ENCODE results near the gene TXLNG.

The TXLNG gene

GRCh38 chrX:16785247-16786138, 773 bp upstream of the TXLNG start:
- no peak for DNase-seq (ENCODE audit: low spot score)

- no peak for DNase-seq (ENCODE audit: low spot score)
These were observed 797 bp downstream of the TXLNG start for GRCh38 chrX:16786791-16787735.

DNA sequence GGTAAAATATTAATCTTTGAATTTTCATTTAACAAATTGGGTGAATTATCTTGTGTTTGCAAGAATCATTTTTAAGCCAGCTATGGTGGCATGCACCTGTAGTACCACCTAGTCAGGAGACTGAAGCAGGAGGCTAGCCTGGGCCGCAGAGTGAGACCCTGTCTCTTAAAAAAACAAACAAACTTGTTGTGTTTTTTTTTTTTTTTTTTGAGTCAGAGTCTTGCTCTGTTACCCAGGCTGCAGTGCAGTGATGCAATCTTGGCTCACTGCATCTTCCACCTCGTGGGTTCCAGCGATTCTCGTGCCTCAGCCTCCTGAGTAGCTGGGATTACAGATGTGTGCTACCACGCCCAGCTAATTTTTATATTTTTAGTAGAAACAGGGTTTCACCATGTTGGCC, 2.2 kb downstream of the TXLNG start:
- DNase-seq (ENCODE audit: low spot score) = no peak

GRCh38 chrX:16796298-16796697, 10.0 kb downstream of the TXLNG start:
- DNase-seq (ENCODE audit: low spot score) = no peak

GRCh38 chrX:16797358-16797757, 11.1 kb downstream of the TXLNG start:
- peak; percentile 12 for DNase-seq (ENCODE audit: low spot score)

DNA sequence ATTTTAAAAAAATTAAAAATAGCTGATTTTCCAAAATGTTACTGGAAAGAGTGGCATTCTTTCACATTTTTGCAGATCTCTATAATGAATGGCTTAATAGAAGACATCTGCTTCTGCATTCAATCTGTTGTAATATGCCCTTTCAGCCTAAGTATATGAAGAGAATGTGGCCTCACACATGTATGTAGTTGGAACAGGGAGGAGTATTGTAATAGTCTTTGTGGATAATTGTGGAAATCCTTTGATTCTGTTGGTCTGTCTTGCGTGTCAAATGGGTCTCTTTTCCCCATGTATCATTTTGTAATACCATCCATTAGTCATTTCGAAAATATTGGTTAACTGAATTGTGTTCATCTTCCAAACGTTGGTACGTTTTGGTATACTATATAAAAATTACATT, 11.6 kb downstream of the TXLNG start:
- no peak for DNase-seq (ENCODE audit: low spot score)

DNA sequence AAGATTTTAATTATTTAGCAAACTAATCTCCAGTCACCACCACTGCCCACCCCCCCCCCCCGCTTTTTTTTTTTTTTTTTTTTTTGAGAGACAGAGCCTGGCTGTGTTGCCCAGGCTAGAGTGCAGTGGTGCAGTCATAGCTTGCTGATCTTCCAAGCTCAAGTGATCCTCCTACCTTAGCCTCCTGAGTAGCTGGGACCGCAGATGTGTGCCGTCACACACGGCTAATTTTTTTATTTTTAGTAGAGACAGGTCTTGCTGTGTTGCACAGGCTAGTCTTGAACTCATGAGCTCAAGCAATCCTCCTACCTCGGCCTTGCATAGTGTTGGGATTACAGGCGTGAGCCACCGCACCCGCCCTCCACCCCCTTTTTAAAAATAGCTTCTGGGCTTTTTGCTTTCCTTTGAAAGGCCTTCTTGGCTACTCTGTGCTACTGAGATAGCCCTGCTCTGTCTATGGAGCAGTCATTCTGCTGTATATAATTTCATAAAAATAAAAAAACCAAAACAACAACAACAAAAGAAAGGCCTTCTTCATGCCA, 18.7 kb downstream of the TXLNG start:
- no peak for DNase-seq (ENCODE audit: low spot score)

GRCh38 chrX:16807548-16807947, 21.3 kb downstream of the TXLNG start:
- no peak for DNase-seq (ENCODE audit: low spot score)

DNA sequence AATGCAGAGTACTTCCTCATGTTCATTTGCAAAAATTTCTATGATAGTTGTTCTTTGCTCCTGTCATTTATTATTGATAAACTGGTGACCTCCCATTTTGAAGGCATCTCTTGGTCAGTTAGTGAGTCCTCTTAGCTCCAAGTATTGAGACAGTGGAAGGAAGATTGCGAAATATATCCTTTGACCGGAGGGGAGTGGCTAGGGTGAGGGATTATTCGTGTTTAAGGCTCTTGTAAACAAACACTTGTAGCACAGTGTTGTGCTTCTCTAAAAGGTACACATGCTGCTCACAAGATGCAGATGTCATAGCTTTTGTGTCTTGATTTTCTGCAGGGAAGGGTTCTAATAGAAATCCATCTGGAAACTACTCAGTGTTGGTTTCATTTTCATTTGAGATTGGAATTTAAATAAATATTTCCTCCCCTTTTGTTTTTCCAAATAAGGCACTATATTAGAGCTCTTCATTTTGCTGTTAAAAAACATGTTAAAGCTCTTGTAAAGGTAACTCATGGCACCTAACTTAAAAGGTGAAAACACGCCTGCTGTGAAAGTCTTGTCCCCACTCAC, 21.8 kb downstream of the TXLNG start:
- no peak for DNase-seq (ENCODE audit: low spot score)

GRCh38 chrX:16814597-16814996, 28.3 kb downstream of the TXLNG start:
- DNase-seq (ENCODE audit: low spot score) = no peak

- no peak for DNase-seq (ENCODE audit: low spot score)
These were observed 33.4 kb downstream of the TXLNG start for GRCh38 chrX:16819634-16820033.

DNA sequence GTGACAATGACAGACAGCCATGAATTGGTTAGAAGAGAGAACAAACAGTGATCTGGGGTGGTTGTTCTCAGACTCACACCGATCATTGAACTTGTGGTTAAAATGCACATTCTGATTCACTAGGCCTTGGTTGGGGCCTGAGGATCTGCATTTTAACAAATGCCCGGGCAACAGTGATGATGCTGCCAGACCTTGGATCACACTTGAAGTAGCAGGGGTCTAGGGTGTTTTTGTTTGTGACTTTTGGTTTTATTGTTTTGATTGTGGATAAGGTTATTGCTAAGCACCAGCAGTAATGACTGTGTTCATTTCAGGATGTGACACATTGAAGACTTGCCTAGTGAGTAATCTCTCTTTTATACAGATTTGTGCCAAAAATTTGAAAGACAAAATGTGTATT, 36.5 kb downstream of the TXLNG start:
- DNase-seq (ENCODE audit: low spot score) = no peak

- no peak for DNase-seq (ENCODE audit: low spot score)
These were observed 39.2 kb downstream of the TXLNG start for GRCh38 chrX:16825264-16826035.

DNA sequence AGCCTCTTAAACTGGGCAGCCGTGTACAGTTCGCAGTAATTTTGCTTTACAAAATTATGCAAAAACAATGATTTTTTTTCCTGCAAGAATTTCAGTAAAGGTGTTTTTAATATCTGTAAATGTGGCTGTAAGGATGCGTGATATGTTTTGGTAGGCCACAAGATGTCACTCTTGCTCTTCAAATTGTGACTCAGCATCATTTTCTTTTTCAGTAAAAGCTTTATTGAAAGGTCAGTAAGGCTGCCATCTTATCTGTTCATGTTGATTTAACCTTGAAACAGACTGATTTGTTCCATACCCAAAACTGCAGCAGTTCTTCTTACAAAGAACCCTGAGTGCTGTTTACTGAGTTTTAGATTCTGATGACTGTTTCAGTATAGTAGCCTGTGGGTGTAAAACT, 39.9 kb downstream of the TXLNG start:
- no peak for DNase-seq (ENCODE audit: low spot score)

DNA sequence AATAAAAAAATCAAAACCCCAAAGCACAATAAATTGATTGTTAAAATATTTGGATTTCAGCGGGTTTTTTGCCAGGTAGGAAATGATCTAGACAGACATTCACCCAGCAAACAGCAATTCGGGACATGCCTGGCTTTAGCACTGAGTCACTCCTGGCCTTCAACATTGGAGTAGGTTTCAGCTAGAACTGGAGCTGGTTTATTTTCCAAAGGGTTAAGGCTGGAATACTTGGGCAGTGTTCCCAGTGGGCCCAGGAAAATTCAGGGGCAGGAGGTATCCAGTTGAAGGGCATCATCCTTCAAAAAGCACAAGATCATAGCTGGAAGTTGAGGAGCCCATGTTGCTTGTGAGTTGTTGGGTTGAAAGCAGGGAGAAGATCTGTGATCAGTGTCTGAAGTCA, 41.0 kb downstream of the TXLNG start:
- no peak for DNase-seq (ENCODE audit: low spot score)

GRCh38 chrX:16828124-16828908, 42.0 kb downstream of the TXLNG start:
- DNase-seq (ENCODE audit: low spot score) = no peak

- no peak for DNase-seq (ENCODE audit: low spot score)
These were observed 46.0 kb downstream of the TXLNG start for GRCh38 chrX:16832301-16832700.

DNA sequence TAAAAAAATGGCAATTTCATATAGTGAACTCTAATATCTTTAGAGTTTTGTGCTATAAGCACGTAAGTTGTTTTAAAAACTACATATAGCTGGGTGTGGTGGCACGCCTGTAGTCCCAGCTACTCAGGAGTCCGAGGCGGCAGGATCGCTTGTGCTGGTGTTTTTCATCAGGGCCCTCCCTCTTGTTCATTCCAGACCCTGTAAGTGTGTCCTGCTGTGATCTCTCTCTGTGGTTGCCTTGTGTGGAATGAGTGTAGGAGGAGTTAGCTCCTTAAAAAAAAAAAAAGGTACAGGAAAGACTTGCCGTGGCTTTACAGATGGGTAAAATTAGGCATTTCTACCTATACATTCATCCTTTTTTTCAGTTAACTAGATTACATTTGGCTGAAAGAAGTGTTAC, 48.5 kb downstream of the TXLNG start:
- no peak for DNase-seq (ENCODE audit: low spot score)

DNA sequence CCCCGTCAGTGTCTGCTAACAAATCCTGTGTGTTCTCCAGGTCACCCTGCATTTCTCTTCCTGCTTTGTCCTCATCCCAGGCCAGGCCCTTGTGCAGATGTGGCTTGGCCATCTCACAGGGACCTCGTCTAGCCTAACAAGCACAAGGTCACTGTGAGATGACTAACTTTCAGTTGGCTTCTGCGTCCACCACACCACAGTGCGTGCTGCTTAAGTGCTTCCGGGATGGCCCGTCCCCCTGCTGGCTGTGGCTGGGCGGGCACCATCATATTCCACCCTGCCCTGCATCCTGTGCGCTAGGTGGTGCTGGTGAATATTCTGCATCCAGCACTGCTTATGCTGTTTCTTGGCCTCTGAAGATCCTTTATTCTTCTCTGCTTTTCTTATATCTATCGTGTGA, 50.1 kb downstream of the TXLNG start:
- DNase-seq (ENCODE audit: low spot score) = no peak

GRCh38 chrX:16838202-16839066, 52.2 kb downstream of the TXLNG start:
- no peak for DNase-seq (ENCODE audit: low spot score)
